ENCODE measurements around the gene KCNK16.

DNA sequence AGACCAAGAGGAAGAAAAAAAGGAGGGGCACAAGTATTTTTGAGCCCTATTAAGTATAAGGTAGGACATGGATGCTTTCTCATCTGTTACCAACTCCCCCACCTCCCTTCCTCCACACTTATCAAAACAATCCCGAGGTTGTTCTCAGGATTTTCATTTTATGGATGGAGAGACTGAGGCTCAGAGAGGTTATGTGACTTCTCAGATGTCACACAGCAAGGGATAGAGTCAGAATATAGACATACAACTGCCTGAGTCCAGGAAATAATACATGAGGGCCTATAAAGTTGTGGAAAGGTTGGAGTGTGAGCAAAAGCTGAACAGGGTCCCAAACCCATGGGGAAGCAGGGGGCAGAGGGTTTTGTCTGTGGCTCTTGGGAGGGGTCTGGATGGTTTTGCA, 27.6 kb downstream of the KCNK16 start:
- TF ChIP-seq, protein P1, sequence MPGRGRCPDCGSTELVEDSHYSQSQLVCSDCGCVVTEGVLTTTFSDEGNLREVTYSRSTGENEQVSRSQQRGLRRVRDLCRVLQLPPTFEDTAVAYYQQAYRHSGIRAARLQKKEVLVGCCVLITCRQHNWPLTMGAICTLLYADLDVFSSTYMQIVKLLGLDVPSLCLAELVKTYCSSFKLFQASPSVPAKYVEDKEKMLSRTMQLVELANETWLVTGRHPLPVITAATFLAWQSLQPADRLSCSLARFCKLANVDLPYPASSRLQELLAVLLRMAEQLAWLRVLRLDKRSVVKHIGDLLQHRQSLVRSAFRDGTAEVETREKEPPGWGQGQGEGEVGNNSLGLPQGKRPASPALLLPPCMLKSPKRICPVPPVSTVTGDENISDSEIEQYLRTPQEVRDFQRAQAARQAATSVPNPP (CRISPR knock-in tag; IDR thresholded peaks at IDR 0.05) = no peak
- TF ChIP-seq, protein P2, sequence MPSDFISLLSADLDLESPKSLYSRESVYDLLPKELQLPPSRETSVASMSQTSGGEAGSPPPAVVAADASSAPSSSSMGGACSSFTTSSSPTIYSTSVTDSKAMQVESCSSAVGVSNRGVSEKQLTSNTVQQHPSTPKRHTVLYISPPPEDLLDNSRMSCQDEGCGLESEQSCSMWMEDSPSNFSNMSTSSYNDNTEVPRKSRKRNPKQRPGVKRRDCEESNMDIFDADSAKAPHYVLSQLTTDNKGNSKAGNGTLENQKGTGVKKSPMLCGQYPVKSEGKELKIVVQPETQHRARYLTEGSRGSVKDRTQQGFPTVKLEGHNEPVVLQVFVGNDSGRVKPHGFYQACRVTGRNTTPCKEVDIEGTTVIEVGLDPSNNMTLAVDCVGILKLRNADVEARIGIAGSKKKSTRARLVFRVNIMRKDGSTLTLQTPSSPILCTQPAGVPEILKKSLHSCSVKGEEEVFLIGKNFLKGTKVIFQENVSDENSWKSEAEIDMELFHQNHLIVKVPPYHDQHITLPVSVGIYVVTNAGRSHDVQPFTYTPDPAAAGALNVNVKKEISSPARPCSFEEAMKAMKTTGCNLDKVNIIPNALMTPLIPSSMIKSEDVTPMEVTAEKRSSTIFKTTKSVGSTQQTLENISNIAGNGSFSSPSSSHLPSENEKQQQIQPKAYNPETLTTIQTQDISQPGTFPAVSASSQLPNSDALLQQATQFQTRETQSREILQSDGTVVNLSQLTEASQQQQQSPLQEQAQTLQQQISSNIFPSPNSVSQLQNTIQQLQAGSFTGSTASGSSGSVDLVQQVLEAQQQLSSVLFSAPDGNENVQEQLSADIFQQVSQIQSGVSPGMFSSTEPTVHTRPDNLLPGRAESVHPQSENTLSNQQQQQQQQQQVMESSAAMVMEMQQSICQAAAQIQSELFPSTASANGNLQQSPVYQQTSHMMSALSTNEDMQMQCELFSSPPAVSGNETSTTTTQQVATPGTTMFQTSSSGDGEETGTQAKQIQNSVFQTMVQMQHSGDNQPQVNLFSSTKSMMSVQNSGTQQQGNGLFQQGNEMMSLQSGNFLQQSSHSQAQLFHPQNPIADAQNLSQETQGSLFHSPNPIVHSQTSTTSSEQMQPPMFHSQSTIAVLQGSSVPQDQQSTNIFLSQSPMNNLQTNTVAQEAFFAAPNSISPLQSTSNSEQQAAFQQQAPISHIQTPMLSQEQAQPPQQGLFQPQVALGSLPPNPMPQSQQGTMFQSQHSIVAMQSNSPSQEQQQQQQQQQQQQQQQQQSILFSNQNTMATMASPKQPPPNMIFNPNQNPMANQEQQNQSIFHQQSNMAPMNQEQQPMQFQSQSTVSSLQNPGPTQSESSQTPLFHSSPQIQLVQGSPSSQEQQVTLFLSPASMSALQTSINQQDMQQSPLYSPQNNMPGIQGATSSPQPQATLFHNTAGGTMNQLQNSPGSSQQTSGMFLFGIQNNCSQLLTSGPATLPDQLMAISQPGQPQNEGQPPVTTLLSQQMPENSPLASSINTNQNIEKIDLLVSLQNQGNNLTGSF (CRISPR knock-in tag; IDR thresholded peaks at IDR 0.05) = no peak

All from HepG2 (cell line).